KMS-11 (cell line): ENCODE data around the gene DPYSL3.

Experiments
- H2AFZ ChIP-seq: fragments of 200-600 bp; sonication (generic); 2 replicates; pipeline ENCODE4 v1.6.1; 2016; ENCODE audit warnings: antibody characterized with exemption, mixed run types, low read depth
- H3K27ac ChIP-seq: fragments of 200-600 bp; sonication (generic); 2 replicates; pipeline ENCODE4 v1.6.1; 2016; ENCODE audit warnings: mild to moderate bottlenecking, mixed run types
- H3K27me3 ChIP-seq: fragments of 200-600 bp; sonication (generic); 2 replicates; pipeline ENCODE4 v1.6.1; 2017; ENCODE audit warnings: mild to moderate bottlenecking, low read depth, mixed run types, moderate library complexity; ENCODE audit not compliant: insufficient read depth
- H3K36me3 ChIP-seq: fragments of 200-600 bp; sonication (generic); 2 replicates; pipeline ENCODE4 v1.6.1; 2017; ENCODE audit warnings: mild to moderate bottlenecking, mixed run types; ENCODE audit not compliant: insufficient read depth
- H3K4me1 ChIP-seq: fragments of 200-600 bp; sonication (generic); 2 replicates; pipeline ENCODE4 v1.6.1; 2016; ENCODE audit warnings: mild to moderate bottlenecking, low read depth, mixed run types; ENCODE audit not compliant: poor library complexity, severe bottlenecking
- H3K4me2 ChIP-seq: fragments of 200-600 bp; sonication (generic); 2 replicates; pipeline ENCODE4 v1.7.0; 2016; ENCODE audit warnings: mild to moderate bottlenecking, mixed run types
- H3K4me3 ChIP-seq: fragments of 200-600 bp; sonication (generic); IDR thresholded peaks from 2 replicates; pipeline ENCODE4 v1.6.1; 2017; ENCODE audit warnings: low read depth, low read length, mixed read lengths; ENCODE audit not compliant: insufficient read depth
- H3K79me2 ChIP-seq: fragments of 200-600 bp; sonication (generic); 2 replicates; pipeline ENCODE4 v1.6.1; 2016; ENCODE audit warnings: low read depth, mixed run types; ENCODE audit not compliant: insufficient read depth
- H3K9ac ChIP-seq: fragments of 200-600 bp; sonication (generic); 2 replicates; pipeline ENCODE4 v1.6.1; 2016; ENCODE audit warnings: mild to moderate bottlenecking, mixed run types
- H4K20me1 ChIP-seq: fragments of 200-600 bp; sonication (generic); 2 replicates; pipeline ENCODE4 v1.6.1; 2016; ENCODE audit warnings: mild to moderate bottlenecking, mixed run types; ENCODE audit not compliant: insufficient read depth
- CTCF ChIP-seq: fragments of 200-600 bp; sonication (generic); conservative IDR thresholded peaks from 2 replicates; pipeline ENCODE4 v1.6.1; 2017; ENCODE audit warnings: low read depth, mild to moderate bottlenecking, antibody characterized with exemption, low read length, moderate library complexity, mixed read lengths

The DPYSL3 gene

GRCh38 chr5:147397616-147398015 lies 112.3 kb downstream of the DPYSL3 start:
- H4K20me1 ChIP-seq: no peaks in the 10 kb centered on the region
- no peaks in the 10 kb centered on the region for H3K36me3 ChIP-seq
- no peak overlapping the region for H3K4me2 ChIP-seq
- TF ChIP-seq CTCF: no peak
- peaks cover 6% of the 10 kb centered on the region for H3K4me1 ChIP-seq
- H3K79me2 ChIP-seq: no peaks in the 10 kb centered on the region
- no peak overlapping the region for H3K27ac ChIP-seq
- H2AFZ ChIP-seq: no peak overlapping the region
- no peak overlapping the region for H3K4me3 ChIP-seq
- no peak overlapping the region for H3K9ac ChIP-seq
- H3K27me3 ChIP-seq: no peaks in the 10 kb centered on the region

DNA sequence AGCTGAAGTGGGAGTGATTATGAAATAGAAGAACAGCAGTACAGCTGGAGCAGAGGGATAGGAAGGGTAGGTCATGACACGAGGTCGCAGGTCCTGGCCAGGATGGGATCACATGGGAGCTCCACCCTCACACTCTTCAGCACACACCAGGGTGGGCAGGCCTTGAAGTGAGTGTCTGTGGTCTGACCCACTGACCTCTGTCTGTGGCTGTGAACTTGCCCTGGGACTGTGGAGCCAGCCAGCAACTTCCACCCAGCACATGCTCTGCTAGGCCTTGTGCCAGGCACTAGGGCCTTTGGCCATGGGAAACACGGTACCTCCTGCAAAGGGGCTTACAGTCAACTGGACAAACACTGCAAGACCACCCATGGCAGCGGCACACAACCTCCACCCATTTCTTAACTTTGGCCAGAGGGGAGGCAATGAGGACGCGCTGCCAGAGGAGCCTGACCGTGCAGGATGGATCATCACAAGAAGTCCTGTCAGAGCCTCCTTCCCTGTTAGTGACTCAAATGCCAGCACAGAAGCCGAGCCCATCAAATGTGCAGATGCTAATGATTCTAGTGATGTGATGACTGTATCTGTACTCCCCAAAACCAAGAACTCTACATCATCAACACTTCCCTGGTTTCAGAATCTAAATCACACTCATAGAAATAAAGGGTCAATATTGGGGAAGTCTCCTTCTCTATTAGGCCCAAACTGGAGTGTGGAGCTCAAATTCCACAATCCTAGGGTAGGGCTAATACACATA lies 113.6 kb downstream of the DPYSL3 start:
- H3K4me1 ChIP-seq: peaks cover 10% of the 10 kb centered on the region
- no peak overlapping the region for H3K4me3 ChIP-seq
- no peaks in the 10 kb centered on the region for H3K36me3 ChIP-seq

GRCh38 chr5:147393874-147394672 lies 115.8 kb downstream of the DPYSL3 start:
- no peaks in the 10 kb centered on the region for H3K79me2 ChIP-seq
- H3K9ac ChIP-seq: no peak overlapping the region
- H3K4me1 ChIP-seq: peaks cover 24% of the 10 kb centered on the region
- TF ChIP-seq CTCF: no peak
- H3K27me3 ChIP-seq: no peaks in the 10 kb centered on the region
- no peak overlapping the region for H2AFZ ChIP-seq
- H3K4me3 ChIP-seq: no peak overlapping the region
- no peak overlapping the region for H3K4me2 ChIP-seq
- H4K20me1 ChIP-seq: no peaks in the 10 kb centered on the region
- no peaks in the 10 kb centered on the region for H3K36me3 ChIP-seq
- H3K27ac ChIP-seq: no peak overlapping the region

More for the DNA sequence above, 113.6 kb downstream of the DPYSL3 start:
- TF ChIP-seq CTCF: no peak
- no peak overlapping the region for H2AFZ ChIP-seq
- no peaks in the 10 kb centered on the region for H3K79me2 ChIP-seq
- no peaks in the 10 kb centered on the region for H4K20me1 ChIP-seq
- H3K4me2 ChIP-seq: no peak overlapping the region
- H3K27me3 ChIP-seq: no peaks in the 10 kb centered on the region
- H3K9ac ChIP-seq: no peak overlapping the region
- no peak overlapping the region for H3K27ac ChIP-seq

DNA sequence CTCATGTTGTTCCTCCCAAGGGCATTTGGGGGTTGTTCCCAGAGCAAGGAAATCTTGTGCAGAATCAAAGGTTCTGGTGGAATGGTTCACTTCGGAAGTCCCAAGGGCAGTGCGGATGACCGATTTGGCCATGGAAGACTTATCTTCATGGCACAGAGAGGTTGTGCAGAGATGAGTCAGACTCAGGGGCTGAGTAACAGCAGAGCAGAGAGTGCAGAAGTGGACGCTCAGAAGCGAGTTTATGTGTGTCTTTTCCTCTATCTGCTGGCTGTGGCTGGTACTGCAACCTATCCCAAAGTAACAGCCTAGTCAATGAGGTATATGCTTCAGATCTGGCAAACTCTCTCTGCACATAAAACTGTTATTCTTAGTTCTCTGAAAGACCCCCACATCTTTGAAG lies 118.1 kb downstream of the DPYSL3 start:
- Histone ChIP-seq H3K4me1 (peaks cover 47% of the 10 kb centered on the region), H3K4me2 (no peak overlapping the region), H3K27ac (no peak overlapping the region), H3K9ac (no peak overlapping the region), H3K36me3 (no peaks in the 10 kb centered on the region), H3K79me2 (no peaks in the 10 kb centered on the region), H3K27me3 (no peaks in the 10 kb centered on the region), H2AFZ (no peak overlapping the region), H4K20me1 (no peaks in the 10 kb centered on the region), H3K4me3 (no peak overlapping the region)
- TF ChIP-seq CTCF: peak; percentile 59
